ENCODE results near the gene INSR. TPM values are rescaled to one million over a fixed set of nuclear protein-coding genes. Genes with fewer than 3 reads are reported as not detected.

INSR gene
- total and polyA plus RNA-seq, 2 of the 8 experiments (the other 6 are each of a cell fraction or from before 2014, with no cell fraction given), result 13.1 to 48.7 TPM

DNA sequence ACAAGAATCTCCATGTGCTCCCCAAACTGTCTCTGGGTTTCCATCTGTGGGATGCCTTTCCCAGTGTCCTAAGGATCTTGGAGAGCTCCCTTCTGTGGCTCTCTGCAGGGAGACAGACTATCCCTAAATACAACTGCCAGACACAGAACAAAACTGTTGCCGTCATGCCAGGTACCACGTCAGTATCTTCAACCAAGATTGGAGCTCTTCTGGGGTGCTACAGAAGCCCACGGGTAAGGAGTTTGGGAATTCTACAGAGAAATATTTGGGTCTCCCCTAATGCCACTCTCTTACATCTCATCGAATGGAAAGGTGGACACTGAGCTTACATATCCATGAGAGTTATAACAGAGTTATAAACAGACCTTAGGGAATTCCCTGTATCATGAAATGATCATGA, 230.9 kb downstream of the INSR start (continued):
- TF ChIP-seq CHD1 (IDR thresholded peaks at IDR 0.05; ENCODE audit: low read depth, low read length), result no peak
- TF ChIP-seq CEBPB (IDR thresholded peaks at IDR 0.05; ENCODE audit: low read depth, low read length), result no peak
- TF ChIP-seq, protein P1, sequence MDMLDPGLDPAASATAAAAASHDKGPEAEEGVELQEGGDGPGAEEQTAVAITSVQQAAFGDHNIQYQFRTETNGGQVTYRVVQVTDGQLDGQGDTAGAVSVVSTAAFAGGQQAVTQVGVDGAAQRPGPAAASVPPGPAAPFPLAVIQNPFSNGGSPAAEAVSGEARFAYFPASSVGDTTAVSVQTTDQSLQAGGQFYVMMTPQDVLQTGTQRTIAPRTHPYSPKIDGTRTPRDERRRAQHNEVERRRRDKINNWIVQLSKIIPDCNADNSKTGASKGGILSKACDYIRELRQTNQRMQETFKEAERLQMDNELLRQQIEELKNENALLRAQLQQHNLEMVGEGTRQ (IDR thresholded peaks at IDR 0.05; ENCODE audit: low read length), result no peak
- TF ChIP-seq MAX (IDR thresholded peaks at IDR 0.05), result no peak
- TF ChIP-seq HDAC2 (IDR thresholded peaks at IDR 0.05; ENCODE audit: borderline replicate concordance in 1 of 2, low read depth in 2 of 2, low read length in 2 of 2), result no peak
- TF ChIP-seq SP1 (IDR thresholded peaks at IDR 0.05; ENCODE audit: low read depth, low read length), result no peak
- TF ChIP-seq RAD21 (IDR thresholded peaks at IDR 0.05 in 1 of 2, conservative IDR thresholded peaks at IDR 0.05 in 1 of 2; ENCODE audit: low read depth in 2 of 2, low read length in 2 of 2), result no peak
- no peak for TF ChIP-seq SP4 (IDR thresholded peaks at IDR 0.05; ENCODE audit: low read length)

Other genes starting within 250 kb of the INSR start
- gene MBD3L2, start 245.1 kb downstream of the INSR start, total RNA-seq (2021; fragmentation: NEBNext Ultra II Directional; extraction: Animal tissue kit (Norgen Biotek cat#: 25700)), result not detected in 2 replicates
- gene MBD3L2, start 245.1 kb downstream of the INSR start, polyA plus RNA-seq (2011; rRNA removed), result not detected in 2 replicates
- not detected in 2 replicates for gene MBD3L3, start 235.7 kb downstream of the INSR start, total RNA-seq (2021; fragmentation: NEBNext Ultra II Directional; extraction: Animal tissue kit (Norgen Biotek cat#: 25700))
- not detected in 2 replicates for gene MBD3L3, start 235.7 kb downstream of the INSR start, polyA plus RNA-seq (2011; rRNA removed)
- 5.8 and 7.4 TPM in 2 replicates for gene ZNF557, start 224.7 kb downstream of the INSR start, total RNA-seq (2021; fragmentation: NEBNext Ultra II Directional; extraction: Animal tissue kit (Norgen Biotek cat#: 25700))
- 1.2 and 1.4 TPM in 2 replicates for gene ZNF557, start 224.7 kb downstream of the INSR start, polyA plus RNA-seq (2011; rRNA removed)
- gene ARHGEF18, start 54.5 kb upstream of the INSR start, total RNA-seq (2021; fragmentation: NEBNext Ultra II Directional; extraction: Animal tissue kit (Norgen Biotek cat#: 25700)), result 35.9 and 36.8 TPM in 2 replicates
- gene ARHGEF18, start 54.5 kb upstream of the INSR start, polyA plus RNA-seq (2011; rRNA removed), result 12.2 and 17.4 TPM in 2 replicates
- 1.8 and 2.1 TPM in 2 replicates for gene PEX11G, start 194.6 kb upstream of the INSR start, total RNA-seq (2021; fragmentation: NEBNext Ultra II Directional; extraction: Animal tissue kit (Norgen Biotek cat#: 25700))
- 4.3 and 5.3 TPM in 2 replicates for gene PEX11G, start 194.6 kb upstream of the INSR start, polyA plus RNA-seq (2011; rRNA removed)
- 40.0 and 44.0 TPM in 2 replicates for gene ZNF358, start 221.7 kb upstream of the INSR start, total RNA-seq (2021; fragmentation: NEBNext Ultra II Directional; extraction: Animal tissue kit (Norgen Biotek cat#: 25700))
- gene ZNF358, start 221.7 kb upstream of the INSR start, polyA plus RNA-seq (2011; rRNA removed), result 60.3 and 117 TPM in 2 replicates
- 15.8 and 19.1 TPM in 2 replicates for gene MCOLN1, start 228.2 kb upstream of the INSR start, total RNA-seq (2021; fragmentation: NEBNext Ultra II Directional; extraction: Animal tissue kit (Norgen Biotek cat#: 25700))
- 40.0 and 42.8 TPM in 2 replicates for gene MCOLN1, start 228.2 kb upstream of the INSR start, polyA plus RNA-seq (2011; rRNA removed)
- 121 and 123 TPM in 2 replicates for gene PNPLA6, start 241.3 kb upstream of the INSR start, total RNA-seq (2021; fragmentation: NEBNext Ultra II Directional; extraction: Animal tissue kit (Norgen Biotek cat#: 25700))
- 55.1 and 121 TPM in 2 replicates for gene PNPLA6, start 241.3 kb upstream of the INSR start, polyA plus RNA-seq (2011; rRNA removed)

Measured in H1 (cell line).